GM18861 (cell line): ENCODE measurements around the gene RPS6KA3.
A peak's percentile ranks its signal among the peaks of the same experiment; 100 is the strongest.
"Not testable (repeated sequence)": the region's sequence is repeated elsewhere in the genome, so short reads cannot be mapped to it uniquely, and the experiment has no call there.

Source experiments
- ATAC-seq: cut with Tn5 transposase; IDR thresholded peaks from one replicate; pipeline ENCODE4 v1.9.1; 2021; ENCODE audit not compliant: unreplicated experiment

The RPS6KA3 gene

GRCh38 chrX:20265726-20266681 lies 705 bp downstream of the RPS6KA3 start:
- no peak for ATAC-seq

GRCh38 chrX:20265221-20265725 lies 1.4 kb downstream of the RPS6KA3 start:
- ATAC-seq, result peak; percentile 39

- ATAC-seq, result peak; percentile 34
Measured at GRCh38 chrX:20263474-20263873, 3.2 kb downstream of the RPS6KA3 start.

GRCh38 chrX:20260885-20261284 lies 5.8 kb downstream of the RPS6KA3 start:
- ATAC-seq, result no peak

GRCh38 chrX:20254712-20255299 lies 11.9 kb downstream of the RPS6KA3 start:
- ATAC-seq, result no peak

- no peak for ATAC-seq
Measured at GRCh38 chrX:20253232-20253543, 13.5 kb downstream of the RPS6KA3 start.

- ATAC-seq, result no peak
Measured at GRCh38 chrX:20252381-20253231, 14.1 kb downstream of the RPS6KA3 start.

- ATAC-seq, result no peak
Measured at GRCh38 chrX:20251691-20252090, 15.0 kb downstream of the RPS6KA3 start.

- not testable (repeated sequence) for ATAC-seq
Measured at GRCh38 chrX:20250146-20250545, 16.6 kb downstream of the RPS6KA3 start.

- ATAC-seq, result no peak
Measured at GRCh38 chrX:20248592-20249192, 18.0 kb downstream of the RPS6KA3 start.

GRCh38 chrX:20244931-20245330 lies 21.8 kb downstream of the RPS6KA3 start:
- ATAC-seq, result no peak

- ATAC-seq, result no peak
Measured at GRCh38 chrX:20240201-20240600, 26.5 kb downstream of the RPS6KA3 start.

- ATAC-seq, result no peak
Measured at GRCh38 chrX:20237864-20238263, 28.8 kb downstream of the RPS6KA3 start.

- no peak for ATAC-seq
Measured at GRCh38 chrX:20235755-20236154, 31.0 kb downstream of the RPS6KA3 start.

GRCh38 chrX:20233336-20233735 lies 33.4 kb downstream of the RPS6KA3 start:
- no peak for ATAC-seq

GRCh38 chrX:20231598-20231997 lies 35.1 kb downstream of the RPS6KA3 start:
- ATAC-seq, result no peak

- no peak for ATAC-seq
Measured at GRCh38 chrX:20230406-20230805, 36.3 kb downstream of the RPS6KA3 start.

GRCh38 chrX:20229155-20229554 lies 37.6 kb downstream of the RPS6KA3 start:
- ATAC-seq, result no peak

GRCh38 chrX:20228245-20228644 lies 38.5 kb downstream of the RPS6KA3 start:
- ATAC-seq, result no peak

GRCh38 chrX:20227116-20227515 lies 39.6 kb downstream of the RPS6KA3 start:
- no peak for ATAC-seq

- no peak for ATAC-seq
Measured at GRCh38 chrX:20225488-20225833, 41.2 kb downstream of the RPS6KA3 start.
